Activated effector memory CD4-positive, alpha-beta T cell treated with Interleukin-2 at 50 U/mL for 16 hours (primary cell): ENCODE results near the gene ZNF497.

ENCODE experiments used
- DNase-seq: peaks from one replicate; pipeline ENCODE4 v3.0.0-alpha.2; 2020

Gene ZNF497

DNA sequence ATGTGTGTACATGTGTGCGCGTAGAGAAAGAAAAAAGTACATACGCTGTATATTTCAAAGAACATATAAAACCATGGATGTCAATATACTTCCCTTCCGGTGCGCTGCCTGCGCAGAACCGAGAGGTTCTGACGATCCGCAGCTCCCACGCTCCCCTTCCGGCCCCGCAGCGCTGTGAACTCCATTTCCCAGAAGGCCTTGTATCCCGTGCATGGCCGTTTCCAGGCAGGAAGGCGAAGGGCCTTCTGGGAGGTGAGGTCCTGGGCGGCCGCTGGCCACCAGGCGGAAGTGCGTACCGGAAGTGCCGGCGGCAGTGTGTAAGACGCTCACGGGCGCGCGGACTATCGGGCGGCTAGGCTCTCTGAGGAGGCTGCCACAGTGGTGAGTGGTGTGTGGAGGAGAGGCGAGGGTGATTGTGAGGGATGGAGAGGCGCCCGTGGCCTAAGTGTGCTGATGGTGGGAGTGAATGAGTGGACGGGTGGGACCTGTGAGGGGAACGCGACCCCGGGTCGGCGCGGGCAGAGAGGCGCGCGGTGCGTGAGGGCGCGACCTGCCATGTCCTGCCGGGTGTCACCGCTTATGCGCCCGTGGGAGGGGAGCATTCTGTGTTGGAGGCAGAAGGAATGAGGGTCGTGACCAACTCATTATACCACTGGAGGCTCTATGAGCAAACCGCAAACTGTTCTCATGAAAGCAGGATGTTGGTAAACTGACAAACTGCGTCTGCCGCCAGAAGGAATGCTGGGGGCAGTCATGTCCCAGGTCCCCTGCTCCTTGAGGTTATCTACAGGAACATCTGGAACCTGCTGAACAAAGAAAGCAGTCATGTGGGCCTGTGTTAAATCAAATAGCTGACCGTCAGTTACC lies 57.3 kb downstream of the ZNF497 start, which contains the start of gene ERVK3-1:
TSS of gene ERVK3-1 (plus strand) at position 313 of the 867 bp plus-strand sequence. CDS start 6,792 bp downstream, outside the sequence.
- DNase-seq = peak; percentile 90

DNA sequence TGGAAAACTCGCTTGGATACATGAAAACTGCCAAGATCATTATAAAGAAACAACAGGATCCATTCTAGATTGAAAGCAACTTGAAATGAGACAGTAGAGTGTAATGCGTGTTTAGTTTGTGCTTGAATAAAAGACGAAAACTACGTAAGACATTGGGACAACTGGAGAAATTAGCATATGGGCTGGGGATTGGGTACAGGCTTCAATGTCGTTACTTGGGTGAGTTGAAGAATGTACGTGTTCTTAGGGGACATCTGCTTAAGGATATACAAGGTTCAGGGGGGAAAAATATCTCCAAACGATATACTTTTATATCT lies 57.8 kb downstream of the ZNF497 start:
- DNase-seq = no peak
